ENCODE measurements around the gene COPS7A.

GRCh38 chr12:6771091-6771495, 47.2 kb downstream of the COPS7A start:
- TF ChIP-seq POLR2AphosphoS5 (IDR thresholded peaks at IDR 0.05) (peak in 2 of 3 donors; percentile 34 to 42), POLR2A (IDR thresholded peaks at IDR 0.05) (no peak), CTCF (IDR thresholded peaks at IDR 0.05 in 8 of 11, conservative IDR thresholded peaks at IDR 0.05 in 3 of 11) (no peak)

Data from spleen (tissue), 7 donors.